Measurements from ENCODE around the gene ITGB1BP1.

DNA sequence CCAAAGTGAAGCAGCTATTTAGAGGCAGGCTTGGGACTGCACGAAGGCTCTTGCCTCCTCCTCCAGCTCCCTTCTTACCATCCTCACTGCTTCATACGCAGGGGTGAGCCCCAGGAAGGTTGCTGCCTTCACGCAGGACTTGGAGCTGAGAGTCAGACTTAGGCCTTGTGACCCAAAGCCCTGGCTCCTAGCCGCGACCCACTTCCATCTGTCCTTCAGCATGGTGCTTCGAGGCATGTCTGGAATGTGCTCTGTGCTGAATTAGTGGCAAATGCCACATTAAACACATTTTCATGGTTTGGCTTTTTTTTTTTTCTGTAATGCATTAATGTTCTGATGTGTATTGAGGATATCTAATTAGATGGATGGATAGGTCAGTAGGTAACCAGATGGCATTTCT lies 37.5 kb downstream of the ITGB1BP1 start:
- TF ChIP-seq, protein P1, sequence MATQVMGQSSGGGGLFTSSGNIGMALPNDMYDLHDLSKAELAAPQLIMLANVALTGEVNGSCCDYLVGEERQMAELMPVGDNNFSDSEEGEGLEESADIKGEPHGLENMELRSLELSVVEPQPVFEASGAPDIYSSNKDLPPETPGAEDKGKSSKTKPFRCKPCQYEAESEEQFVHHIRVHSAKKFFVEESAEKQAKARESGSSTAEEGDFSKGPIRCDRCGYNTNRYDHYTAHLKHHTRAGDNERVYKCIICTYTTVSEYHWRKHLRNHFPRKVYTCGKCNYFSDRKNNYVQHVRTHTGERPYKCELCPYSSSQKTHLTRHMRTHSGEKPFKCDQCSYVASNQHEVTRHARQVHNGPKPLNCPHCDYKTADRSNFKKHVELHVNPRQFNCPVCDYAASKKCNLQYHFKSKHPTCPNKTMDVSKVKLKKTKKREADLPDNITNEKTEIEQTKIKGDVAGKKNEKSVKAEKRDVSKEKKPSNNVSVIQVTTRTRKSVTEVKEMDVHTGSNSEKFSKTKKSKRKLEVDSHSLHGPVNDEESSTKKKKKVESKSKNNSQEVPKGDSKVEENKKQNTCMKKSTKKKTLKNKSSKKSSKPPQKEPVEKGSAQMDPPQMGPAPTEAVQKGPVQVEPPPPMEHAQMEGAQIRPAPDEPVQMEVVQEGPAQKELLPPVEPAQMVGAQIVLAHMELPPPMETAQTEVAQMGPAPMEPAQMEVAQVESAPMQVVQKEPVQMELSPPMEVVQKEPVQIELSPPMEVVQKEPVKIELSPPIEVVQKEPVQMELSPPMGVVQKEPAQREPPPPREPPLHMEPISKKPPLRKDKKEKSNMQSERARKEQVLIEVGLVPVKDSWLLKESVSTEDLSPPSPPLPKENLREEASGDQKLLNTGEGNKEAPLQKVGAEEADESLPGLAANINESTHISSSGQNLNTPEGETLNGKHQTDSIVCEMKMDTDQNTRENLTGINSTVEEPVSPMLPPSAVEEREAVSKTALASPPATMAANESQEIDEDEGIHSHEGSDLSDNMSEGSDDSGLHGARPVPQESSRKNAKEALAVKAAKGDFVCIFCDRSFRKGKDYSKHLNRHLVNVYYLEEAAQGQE (IDR thresholded peaks at IDR 0.05; ENCODE audit: insufficient read depth in 1 of 2, low read depth in 2 of 2, low read length in 2 of 2): no peak
- TF ChIP-seq POLR2AphosphoS5 (IDR thresholded peaks at IDR 0.05; ENCODE audit: low read depth, low read length) (no peak), TAF1 (IDR thresholded peaks at IDR 0.05; ENCODE audit: borderline replicate concordance, insufficient read depth, low read length) (no peak)

Measured in PFSK-1 (cell line).